Globus pallidus (tissue), 1 donor: Measurements from ENCODE around the gene ARHGAP24.

ENCODE experiments used
- DNase-seq: peaks from one replicate; pipeline ENCODE4 v3.0.0-alpha.2; 2015; ENCODE audit warnings: low spot score

ARHGAP24 gene

GRCh38 chr4:85740431-85740861, 265.5 kb downstream of the ARHGAP24 start:
- DNase-seq = no peak

- DNase-seq = no peak
These were observed 266.4 kb downstream of the ARHGAP24 start for GRCh38 chr4:85741381-85741780.

- DNase-seq = peak; percentile 86
These were observed 267.1 kb downstream of the ARHGAP24 start for GRCh38 chr4:85741921-85742591.

- no peak for DNase-seq
These were observed 270.0 kb downstream of the ARHGAP24 start for GRCh38 chr4:85744950-85745349.

- DNase-seq = no peak
These were observed 271.0 kb downstream of the ARHGAP24 start for GRCh38 chr4:85745939-85746338.

GRCh38 chr4:85747882-85748491, 273.0 kb downstream of the ARHGAP24 start:
- DNase-seq = peak; percentile 84

- no peak for DNase-seq
These were observed 273.7 kb downstream of the ARHGAP24 start for GRCh38 chr4:85748654-85749053.

GRCh38 chr4:85751866-85752265, 276.9 kb downstream of the ARHGAP24 start:
- DNase-seq = no peak

- no peak for DNase-seq
These were observed 280.3 kb downstream of the ARHGAP24 start for GRCh38 chr4:85755285-85755684.

- DNase-seq = no peak
These were observed 282.0 kb downstream of the ARHGAP24 start for GRCh38 chr4:85756938-85757337.

GRCh38 chr4:85759388-85759787, 284.4 kb downstream of the ARHGAP24 start:
- DNase-seq = no peak

GRCh38 chr4:85760511-85760910, 285.6 kb downstream of the ARHGAP24 start:
- no peak for DNase-seq

GRCh38 chr4:85761803-85762528, 287.0 kb downstream of the ARHGAP24 start:
- DNase-seq = peak; percentile 67

- no peak for DNase-seq
These were observed 287.6 kb downstream of the ARHGAP24 start for GRCh38 chr4:85762529-85762871.

GRCh38 chr4:85763202-85763601, 288.3 kb downstream of the ARHGAP24 start:
- no peak for DNase-seq

GRCh38 chr4:85767649-85768048, 292.7 kb downstream of the ARHGAP24 start:
- DNase-seq = no peak

GRCh38 chr4:85769009-85769408, 294.1 kb downstream of the ARHGAP24 start:
- DNase-seq = no peak

GRCh38 chr4:85772470-85772869, 297.5 kb downstream of the ARHGAP24 start:
- DNase-seq = no peak

GRCh38 chr4:85773372-85773771, 298.4 kb downstream of the ARHGAP24 start:
- DNase-seq = no peak

GRCh38 chr4:85774000-85774399, 299.1 kb downstream of the ARHGAP24 start:
- no peak for DNase-seq

GRCh38 chr4:85774489-85774888, 299.5 kb downstream of the ARHGAP24 start:
- no peak for DNase-seq

- DNase-seq = no peak
These were observed 301.1 kb downstream of the ARHGAP24 start for GRCh38 chr4:85776096-85776495.

- no peak for DNase-seq
These were observed 301.6 kb downstream of the ARHGAP24 start for GRCh38 chr4:85776579-85776978.
